Loucy (cell line): ENCODE data around the gene GRID1.

Experiments
- H2AFZ ChIP-seq: fragments of 200-600 bp; sonication (generic); 2 replicates; pipeline ENCODE4 v1.6.0; 2016; ENCODE audit warnings: antibody characterized with exemption, mild to moderate bottlenecking, low read length, moderate library complexity
- H3F3A ChIP-seq: fragments of 200-600 bp; 2 replicates; pipeline ENCODE4 v1.6.0; 2016; ENCODE audit warnings: antibody characterized with exemption, low read depth, mild to moderate bottlenecking
- H3K27me3 ChIP-seq: fragments of 200-600 bp; sonication (generic); 2 replicates; pipeline ENCODE4 v1.6.1; 2014; ENCODE audit warnings: low read length, mild to moderate bottlenecking; ENCODE audit not compliant: insufficient read depth, poor library complexity, severe bottlenecking
- H3K36me3 ChIP-seq: fragments of 200-600 bp; sonication (generic); 2 replicates; pipeline ENCODE4 v1.6.1; 2016; ENCODE audit warnings: low read length; ENCODE audit not compliant: insufficient read depth
- H3K4me1 ChIP-seq: fragments of 200-600 bp; sonication (generic); 2 replicates; pipeline ENCODE4 v1.5.1; 2014; ENCODE audit warnings: low read length, mild to moderate bottlenecking; ENCODE audit not compliant: insufficient read depth, poor library complexity, severe bottlenecking
- H3K4me2 ChIP-seq: fragments of 200-600 bp; sonication (generic); 2 replicates; pipeline ENCODE4 v1.6.0; 2014; ENCODE audit warnings: antibody characterized with exemption, low read length, low read depth, mild to moderate bottlenecking; ENCODE audit not compliant: poor library complexity, severe bottlenecking
- H3K4me3 ChIP-seq: fragments of 200-600 bp; sonication (generic); 2 replicates; pipeline ENCODE4 v1.5.1; 2014; ENCODE audit warnings: low read length, mild to moderate bottlenecking, mixed read lengths; ENCODE audit not compliant: poor library complexity, severe bottlenecking
- H3K79me2 ChIP-seq: fragments of 200-600 bp; sonication (generic); 2 replicates; pipeline ENCODE4 v1.6.1; 2014; ENCODE audit warnings: low read length; ENCODE audit not compliant: insufficient read depth
- H3K9ac ChIP-seq: fragments of 200-600 bp; sonication (generic); 2 replicates; pipeline ENCODE4 v1.6.0; 2014; ENCODE audit warnings: mild to moderate bottlenecking, low read depth, low read length, moderate library complexity; ENCODE audit not compliant: poor library complexity, severe bottlenecking
- H3K9me2 ChIP-seq: fragments of 200-600 bp; sonication (generic); replicated peaks from 2 replicates; pipeline ENCODE4 v1.6.1; 2016; ENCODE audit warnings: low read depth, low read length, mixed read lengths
- H3K9me3 ChIP-seq: fragments of 200-600 bp; sonication (generic); 2 replicates; pipeline ENCODE4 v1.6.1; 2014; ENCODE audit warnings: mild to moderate bottlenecking, antibody characterized with exemption, low read length, low read depth; ENCODE audit not compliant: insufficient read depth
- H4K20me1 ChIP-seq: fragments of 200-600 bp; sonication (generic); 2 replicates; pipeline ENCODE4 v1.6.0; 2014; ENCODE audit warnings: antibody characterized with exemption, low read length, mild to moderate bottlenecking; ENCODE audit not compliant: insufficient read depth, poor library complexity, severe bottlenecking
- EZH2phosphoT487 ChIP-seq: fragments of 200-600 bp; IDR thresholded peaks from 2 replicates; pipeline ENCODE4 v1.6.1; 2018; ENCODE audit warnings: antibody characterized with exemption, mild to moderate bottlenecking, moderate library complexity, borderline replicate concordance
- TF ChIP-seq, protein P1 (sequence below): fragments of 200-600 bp; sonication (generic); conservative IDR thresholded peaks from 2 replicates; pipeline ENCODE4 v1.5.1; 2014; ENCODE audit warnings: mild to moderate bottlenecking, antibody characterized with exemption, low read length

The GRID1 gene

DNA sequence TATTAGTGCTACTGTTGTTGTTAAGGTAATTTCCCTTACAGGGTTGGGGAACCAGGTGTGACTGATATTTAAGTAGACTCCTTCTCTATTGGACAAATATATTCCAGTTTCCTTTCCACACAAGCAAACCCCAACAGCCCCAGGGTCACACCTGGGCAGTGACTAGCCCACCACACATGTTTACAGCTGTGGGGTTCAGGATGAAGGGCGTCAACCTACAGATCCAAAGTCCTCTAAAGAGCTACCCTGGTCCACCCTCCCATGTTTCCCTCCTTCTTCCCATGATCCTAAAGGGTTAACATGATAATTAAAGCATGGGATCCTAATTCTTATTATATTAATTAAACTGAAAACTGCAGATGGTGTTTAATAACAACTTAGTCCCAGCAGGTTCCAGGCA lies 701.5 kb downstream of the GRID1 start:
- H3K36me3 ChIP-seq: no peaks in the 10 kb centered on the region
- no peaks in the 10 kb centered on the region for H4K20me1 ChIP-seq
- H3F3A ChIP-seq: no peaks in the 10 kb centered on the region
- no peak overlapping the region for H3K4me2 ChIP-seq
- no peak for TF ChIP-seq EZH2phosphoT487
- TF ChIP-seq, protein P1, sequence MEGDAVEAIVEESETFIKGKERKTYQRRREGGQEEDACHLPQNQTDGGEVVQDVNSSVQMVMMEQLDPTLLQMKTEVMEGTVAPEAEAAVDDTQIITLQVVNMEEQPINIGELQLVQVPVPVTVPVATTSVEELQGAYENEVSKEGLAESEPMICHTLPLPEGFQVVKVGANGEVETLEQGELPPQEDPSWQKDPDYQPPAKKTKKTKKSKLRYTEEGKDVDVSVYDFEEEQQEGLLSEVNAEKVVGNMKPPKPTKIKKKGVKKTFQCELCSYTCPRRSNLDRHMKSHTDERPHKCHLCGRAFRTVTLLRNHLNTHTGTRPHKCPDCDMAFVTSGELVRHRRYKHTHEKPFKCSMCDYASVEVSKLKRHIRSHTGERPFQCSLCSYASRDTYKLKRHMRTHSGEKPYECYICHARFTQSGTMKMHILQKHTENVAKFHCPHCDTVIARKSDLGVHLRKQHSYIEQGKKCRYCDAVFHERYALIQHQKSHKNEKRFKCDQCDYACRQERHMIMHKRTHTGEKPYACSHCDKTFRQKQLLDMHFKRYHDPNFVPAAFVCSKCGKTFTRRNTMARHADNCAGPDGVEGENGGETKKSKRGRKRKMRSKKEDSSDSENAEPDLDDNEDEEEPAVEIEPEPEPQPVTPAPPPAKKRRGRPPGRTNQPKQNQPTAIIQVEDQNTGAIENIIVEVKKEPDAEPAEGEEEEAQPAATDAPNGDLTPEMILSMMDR: no peak
- no peaks in the 10 kb centered on the region for H3K27me3 ChIP-seq
- no peaks in the 10 kb centered on the region for H3K79me2 ChIP-seq
- no peaks in the 10 kb centered on the region for H3K4me1 ChIP-seq
- H3K9ac ChIP-seq: no peak overlapping the region
- H3K9me3 ChIP-seq: no peaks in the 10 kb centered on the region; the same call in 1 of the 2 replicates
- H2AFZ ChIP-seq: no peak overlapping the region
- no peak overlapping the region for H3K4me3 ChIP-seq
- H3K9me2 ChIP-seq: no peaks in the 10 kb centered on the region

DNA sequence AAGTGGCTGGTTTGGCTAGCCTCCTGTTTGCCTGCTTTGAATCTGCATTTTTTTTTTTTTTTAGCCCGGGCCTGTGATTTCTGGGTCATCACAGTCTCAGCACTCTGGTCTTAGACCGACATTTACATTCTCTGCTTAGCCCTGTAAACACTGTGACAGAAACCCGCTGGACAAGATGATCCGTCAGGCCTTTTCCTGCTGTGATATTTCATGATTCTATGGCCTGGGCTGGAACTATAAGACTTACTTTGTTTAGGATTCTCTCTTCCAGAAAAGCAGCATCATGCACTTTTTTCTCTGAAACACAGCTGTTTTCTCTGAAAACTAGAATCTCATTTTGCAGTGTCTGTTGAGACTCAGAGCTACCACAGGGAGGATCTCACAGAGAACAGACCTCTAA lies 705.5 kb downstream of the GRID1 start:
- no peak overlapping the region for H3K4me3 ChIP-seq
- H3K9me2 ChIP-seq: no peaks in the 10 kb centered on the region
- no peak overlapping the region for H2AFZ ChIP-seq

DNA sequence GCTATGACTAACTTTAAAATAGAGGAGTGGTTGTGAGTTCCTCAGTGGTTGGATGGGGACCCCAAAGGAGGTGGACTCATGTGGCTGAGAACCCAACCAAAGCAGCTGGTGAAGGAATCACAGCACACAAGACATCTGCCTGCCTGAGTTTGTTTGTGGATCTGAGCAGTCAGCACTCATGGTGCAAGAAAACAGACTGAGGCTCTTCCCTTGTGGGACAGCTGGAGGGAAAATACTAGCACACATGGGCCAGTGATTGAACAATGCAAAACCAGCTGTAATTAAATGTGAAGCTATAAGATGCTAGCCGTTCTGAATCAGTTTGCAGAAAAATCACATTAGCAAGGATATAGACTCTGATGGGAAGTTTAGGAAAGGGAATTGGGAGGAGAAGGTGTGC lies 707.3 kb downstream of the GRID1 start:
- Histone ChIP-seq H3K4me3 (no peak overlapping the region), H3K4me2 (no peak overlapping the region), H4K20me1 (no peaks in the 10 kb centered on the region), H3F3A (no peaks in the 10 kb centered on the region), H3K27me3 (no peaks in the 10 kb centered on the region), H3K9me2 (no peaks in the 10 kb centered on the region), H3K9ac (no peak overlapping the region), H3K4me1 (no peaks in the 10 kb centered on the region), H3K36me3 (no peaks in the 10 kb centered on the region), H3K79me2 (no peaks in the 10 kb centered on the region), H2AFZ (no peak overlapping the region), H3K9me3 (no peaks in the 10 kb centered on the region; the same call in 1 of the 2 replicates)
- TF ChIP-seq EZH2phosphoT487: no peak
- TF ChIP-seq, protein P1: no peak

More for the DNA sequence above, 705.5 kb downstream of the GRID1 start:
- Histone ChIP-seq H4K20me1 (no peaks in the 10 kb centered on the region), H3K27me3 (no peaks in the 10 kb centered on the region), H3K36me3 (no peaks in the 10 kb centered on the region), H3K79me2 (no peaks in the 10 kb centered on the region), H3K9ac (no peak overlapping the region), H3F3A (no peaks in the 10 kb centered on the region), H3K4me1 (no peaks in the 10 kb centered on the region), H3K4me2 (no peak overlapping the region), H3K9me3 (no peaks in the 10 kb centered on the region; the same call in 1 of the 2 replicates)
- TF ChIP-seq EZH2phosphoT487: no peak
- TF ChIP-seq, protein P1: no peak
